Activated naive CD4-positive, alpha-beta T cell treated with Interleukin-2 at 50 U/mL for 16 hours (primary cell): ENCODE measurements around the gene OLFML1.
"Not testable (repeated sequence)": the region's sequence is repeated elsewhere in the genome, so short reads cannot be mapped to it uniquely, and the experiment has no call there.

Source experiments
- DNase-seq: peaks from one replicate; pipeline ENCODE4 v3.0.0-alpha.2; 2020

OLFML1 gene

DNA sequence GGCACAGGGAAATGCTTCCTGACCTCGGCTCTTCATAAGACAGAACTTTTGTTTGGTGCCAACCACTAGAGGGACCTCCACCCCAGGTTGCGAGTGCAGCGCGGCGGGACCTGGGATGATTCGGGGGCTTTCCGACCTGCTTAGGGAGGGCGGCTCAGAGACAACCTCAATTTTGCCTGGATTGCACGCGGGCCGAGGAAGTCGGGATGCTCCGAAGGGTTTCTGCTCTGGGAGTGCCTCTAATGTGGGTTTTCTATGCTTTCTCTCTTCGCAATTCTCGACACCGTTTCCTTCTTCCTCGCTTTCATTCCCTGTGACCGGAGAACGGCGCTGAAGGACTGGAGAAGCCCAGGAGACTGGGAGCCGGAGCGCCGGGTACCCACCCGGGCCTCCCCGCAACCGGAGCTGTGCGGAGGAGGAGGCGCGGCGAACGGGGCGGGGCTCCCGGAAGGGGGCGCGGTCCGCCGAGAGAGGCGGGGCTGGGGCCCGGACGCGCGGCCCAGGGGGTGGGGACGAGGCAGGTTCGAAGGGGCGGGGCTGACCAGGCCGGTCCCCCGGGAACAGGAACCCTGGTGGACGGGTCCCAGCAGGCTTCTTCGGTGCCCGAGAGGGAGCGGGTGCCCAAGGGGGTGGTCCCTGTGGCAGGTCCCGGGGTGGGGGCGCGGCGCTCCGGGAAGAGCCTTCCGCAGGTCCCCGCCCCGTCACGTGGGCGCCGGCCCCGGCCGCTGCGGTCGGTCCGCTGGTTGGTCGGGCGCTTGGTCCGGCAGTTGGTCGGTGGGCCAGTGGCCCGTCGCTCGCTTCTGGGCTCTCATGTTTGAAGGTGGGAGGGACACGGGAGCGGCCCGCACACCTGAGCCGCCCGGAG, 28.2 kb downstream of the OLFML1 start, which contains the start of gene PPFIBP2:
TSS of gene PPFIBP2 (plus strand) at position 766 of the 865 bp plus-strand sequence. CDS start 35,477 bp downstream, outside the sequence.
- DNase-seq, result peak; percentile 86

DNA sequence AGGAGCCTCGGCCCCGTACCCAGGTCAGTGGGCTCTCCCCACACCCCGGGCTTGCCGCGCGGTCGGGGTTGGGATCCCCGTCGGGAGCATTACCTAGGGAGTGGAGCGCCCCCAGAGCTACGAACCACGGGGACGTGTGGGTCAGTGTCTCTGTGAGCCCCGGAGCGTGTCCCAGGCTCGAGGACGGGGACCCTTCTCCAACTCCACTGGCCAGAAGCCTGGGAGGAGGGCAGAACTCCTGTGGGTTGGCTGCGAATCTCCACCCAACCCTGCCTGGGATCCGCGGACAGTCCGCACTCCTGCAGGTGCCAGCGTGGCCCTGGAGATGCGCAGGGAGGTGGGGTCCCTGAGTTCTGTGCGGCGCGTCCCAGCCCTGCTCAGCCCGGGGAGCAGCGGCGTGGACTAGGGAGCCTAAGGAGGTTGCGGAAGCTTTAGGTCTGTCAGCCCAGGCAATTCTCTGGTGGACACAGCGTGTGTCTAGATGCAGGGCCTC, 28.8 kb downstream of the OLFML1 start:
- DNase-seq, result no peak

DNA sequence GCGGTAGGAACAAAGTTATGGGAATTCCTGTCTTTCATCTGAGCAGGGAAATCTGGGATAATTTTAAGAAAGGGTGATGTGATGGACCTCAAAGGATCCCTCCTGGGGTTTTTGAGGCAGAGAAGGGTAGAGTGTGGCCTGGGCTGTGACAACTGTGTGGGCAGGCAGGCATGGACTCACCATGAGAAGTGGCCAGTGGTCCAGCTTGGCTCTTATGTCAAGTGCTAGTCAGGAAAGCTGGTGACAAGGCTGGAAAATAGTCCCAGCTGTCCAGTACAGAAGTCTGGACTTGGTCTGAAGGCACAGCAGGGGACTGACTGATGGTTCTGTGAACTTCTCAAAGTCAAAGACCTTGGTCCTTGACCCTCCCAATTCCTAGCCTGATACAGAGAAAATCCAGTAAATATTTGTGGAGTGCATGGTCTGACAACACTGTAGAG, 30.2 kb downstream of the OLFML1 start:
- DNase-seq, result no peak

DNA sequence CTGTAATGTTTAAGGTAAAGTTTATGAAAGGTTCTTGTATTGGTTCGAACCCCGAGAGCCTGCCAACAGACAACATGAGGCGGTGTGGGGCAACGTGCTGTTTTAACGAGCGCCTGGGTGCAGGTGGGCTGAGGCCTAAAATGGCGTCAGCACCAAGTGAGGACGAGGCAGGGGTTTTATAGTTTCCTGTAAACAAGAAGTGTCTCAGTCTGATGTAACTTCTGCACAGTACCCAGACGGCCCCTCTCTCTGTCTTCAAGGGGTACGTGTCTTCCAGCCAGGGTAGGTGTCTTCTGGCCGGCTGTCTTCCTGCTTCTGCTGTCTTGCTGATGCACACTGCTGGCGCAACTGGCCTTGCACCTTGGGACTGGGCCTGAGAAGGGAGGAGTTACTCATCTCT, 31.2 kb downstream of the OLFML1 start:
- DNase-seq, result no peak

DNA sequence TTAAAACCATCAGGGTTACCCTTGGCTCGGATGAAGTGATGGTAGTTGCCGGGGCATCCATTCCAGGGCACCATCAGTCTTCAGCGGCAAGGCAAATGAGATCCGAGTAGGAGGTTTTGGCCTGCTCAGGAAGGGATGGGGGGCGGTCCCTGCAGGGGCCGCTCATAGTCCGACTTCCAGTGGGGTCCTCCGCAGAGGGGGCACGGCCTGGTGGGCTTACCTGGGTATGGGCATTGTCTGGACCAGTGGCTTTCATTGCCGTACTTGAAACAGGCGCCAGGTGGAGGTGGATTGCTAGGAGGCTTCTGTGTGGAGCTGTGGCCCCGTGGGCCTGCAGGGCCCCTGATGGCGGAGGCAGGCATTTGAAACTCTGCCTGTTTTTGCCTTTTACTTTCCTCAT, 32.4 kb downstream of the OLFML1 start:
- DNase-seq, result not testable (repeated sequence)

DNA sequence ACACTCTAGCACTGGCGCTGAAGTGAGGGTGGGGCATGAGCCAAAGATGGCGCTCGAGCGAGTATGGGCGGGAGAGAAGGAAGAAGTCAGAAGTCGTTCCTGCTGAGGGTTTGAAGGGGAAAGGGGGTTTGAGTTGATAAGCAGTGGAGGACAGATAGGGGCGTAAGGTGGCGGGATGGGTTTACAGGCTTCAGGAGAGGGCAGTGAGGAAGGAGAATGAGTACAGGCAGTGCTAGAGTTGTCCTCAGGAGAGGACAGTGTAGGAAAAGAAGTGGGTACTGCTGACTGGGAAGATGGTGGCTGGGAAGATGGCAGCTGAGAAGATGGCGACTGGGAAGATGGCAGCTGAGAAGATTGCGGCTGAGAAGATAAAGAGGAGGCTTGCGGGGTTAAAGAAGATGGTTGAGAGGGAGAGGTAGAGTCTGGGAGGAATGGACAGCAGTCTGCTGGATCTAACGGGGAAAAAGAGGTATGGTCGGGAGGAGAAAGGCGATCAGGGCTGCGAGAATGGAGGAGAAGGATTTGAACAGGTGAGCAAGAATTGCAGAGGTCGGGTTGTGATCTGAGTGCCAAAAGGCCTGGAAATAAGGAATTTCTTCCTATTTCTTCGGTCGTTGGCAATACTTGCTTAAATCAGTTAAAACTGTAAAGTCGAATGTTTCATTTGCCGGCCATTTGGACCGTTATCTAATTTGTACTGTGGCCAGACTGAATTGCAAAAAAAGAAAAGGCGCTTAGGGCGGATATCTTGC, 33.7 kb downstream of the OLFML1 start:
- DNase-seq, result no peak

DNA sequence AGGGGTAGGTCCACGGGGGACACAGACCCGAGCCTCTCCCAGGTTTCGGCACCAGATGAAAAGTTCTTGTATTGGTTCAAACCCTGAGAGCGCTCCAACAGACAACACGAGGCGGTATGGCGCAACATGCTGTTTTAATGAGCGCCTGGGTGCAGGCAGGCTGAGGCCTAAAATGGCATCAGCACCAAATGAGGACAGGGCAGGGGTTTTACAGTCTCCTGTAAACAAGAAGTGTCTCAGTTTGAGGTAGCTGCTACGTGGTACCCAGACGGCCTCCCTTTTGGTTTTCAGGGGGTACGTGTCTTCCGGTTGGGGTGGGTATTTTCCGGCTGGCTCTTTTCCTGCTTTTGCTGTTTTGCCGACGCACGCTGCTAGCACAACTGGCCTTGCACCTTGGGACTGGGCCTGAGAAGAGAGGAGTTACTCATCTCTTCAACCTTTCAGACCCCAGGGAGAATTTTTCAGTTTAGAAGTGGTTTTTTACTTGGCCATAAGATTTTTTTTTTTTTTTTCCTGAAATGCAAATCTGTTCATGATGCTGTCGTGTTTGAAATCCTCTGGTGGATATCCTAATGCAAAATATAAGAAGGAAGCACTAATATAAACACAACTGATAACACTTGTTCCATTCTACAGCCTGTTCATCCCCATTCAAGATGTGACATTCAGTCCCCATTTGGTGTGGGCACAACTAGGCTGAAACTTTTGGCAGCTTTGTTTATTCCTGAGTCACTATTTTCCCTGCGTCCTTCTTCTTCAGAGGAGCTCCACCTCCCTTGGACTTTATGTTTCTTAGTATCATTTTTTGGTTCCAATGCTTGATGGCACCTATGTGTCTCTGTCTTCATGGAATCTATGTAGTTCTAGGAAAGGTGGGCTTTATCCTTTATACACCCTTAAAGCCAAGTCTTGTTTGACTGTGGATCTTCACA, 35.0 kb downstream of the OLFML1 start:
- no peak for DNase-seq

DNA sequence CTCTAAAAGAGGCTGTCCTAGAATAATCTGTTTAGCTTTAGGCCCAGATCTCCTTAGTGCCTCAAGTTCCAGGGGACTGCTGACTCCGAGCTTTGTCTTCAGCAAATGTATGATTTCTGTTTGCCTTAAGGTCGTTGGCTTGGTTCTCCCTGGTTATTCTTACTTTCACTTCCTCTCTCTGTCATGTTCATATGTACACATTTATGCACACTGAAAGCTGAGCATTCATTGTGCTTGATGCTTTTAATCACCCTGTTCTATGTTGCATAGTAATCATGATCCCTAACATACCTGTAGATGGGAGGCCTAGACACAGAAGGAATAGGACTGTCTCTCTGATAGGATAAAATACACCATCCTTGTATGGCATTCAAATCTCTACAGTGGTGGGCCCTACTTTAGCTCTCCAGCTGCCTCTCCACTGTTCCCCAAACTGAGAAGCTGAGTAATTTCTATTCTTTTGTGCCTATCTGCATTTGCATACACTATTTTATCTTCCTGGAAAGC, 35.7 kb downstream of the OLFML1 start:
- DNase-seq, result no peak

DNA sequence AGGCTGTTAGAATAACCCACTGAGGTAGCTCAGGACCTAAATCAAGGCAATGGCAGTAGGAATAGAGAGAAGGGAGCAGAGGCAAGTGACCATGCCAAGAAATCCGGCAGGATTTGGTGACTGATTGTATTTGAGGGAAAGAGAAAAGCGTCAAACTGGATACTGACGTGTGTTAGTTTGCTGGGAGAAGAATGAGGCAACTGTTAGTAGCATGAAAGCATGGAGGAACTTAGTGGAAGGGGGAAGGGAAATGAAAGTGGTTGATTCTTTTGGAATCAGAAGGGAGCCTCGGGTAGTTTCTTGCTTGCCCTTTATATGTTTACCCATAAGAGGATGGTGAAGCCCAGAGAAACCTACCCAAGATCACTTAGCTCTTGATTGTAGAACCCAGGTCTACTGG, 36.8 kb downstream of the OLFML1 start:
- no peak for DNase-seq

DNA sequence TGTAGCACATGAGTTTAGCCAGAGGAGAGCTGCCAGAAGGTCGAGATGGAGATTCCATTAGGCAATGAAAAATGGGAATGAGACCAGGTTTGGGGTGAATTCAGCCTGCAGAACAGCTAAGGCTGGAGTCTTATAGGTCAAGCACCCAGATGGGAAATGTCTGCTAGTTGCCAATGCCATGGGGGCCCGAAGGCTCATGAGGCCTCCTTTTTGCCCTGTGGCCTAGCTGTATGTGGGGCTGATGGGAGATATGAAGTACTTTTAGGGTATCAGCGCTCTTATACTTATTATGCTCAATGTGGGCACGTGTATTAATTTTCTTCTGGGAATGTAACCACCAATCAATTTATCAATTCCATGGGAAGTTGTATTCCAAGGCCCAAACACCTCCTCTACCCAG, 37.2 kb downstream of the OLFML1 start:
- DNase-seq, result no peak

DNA sequence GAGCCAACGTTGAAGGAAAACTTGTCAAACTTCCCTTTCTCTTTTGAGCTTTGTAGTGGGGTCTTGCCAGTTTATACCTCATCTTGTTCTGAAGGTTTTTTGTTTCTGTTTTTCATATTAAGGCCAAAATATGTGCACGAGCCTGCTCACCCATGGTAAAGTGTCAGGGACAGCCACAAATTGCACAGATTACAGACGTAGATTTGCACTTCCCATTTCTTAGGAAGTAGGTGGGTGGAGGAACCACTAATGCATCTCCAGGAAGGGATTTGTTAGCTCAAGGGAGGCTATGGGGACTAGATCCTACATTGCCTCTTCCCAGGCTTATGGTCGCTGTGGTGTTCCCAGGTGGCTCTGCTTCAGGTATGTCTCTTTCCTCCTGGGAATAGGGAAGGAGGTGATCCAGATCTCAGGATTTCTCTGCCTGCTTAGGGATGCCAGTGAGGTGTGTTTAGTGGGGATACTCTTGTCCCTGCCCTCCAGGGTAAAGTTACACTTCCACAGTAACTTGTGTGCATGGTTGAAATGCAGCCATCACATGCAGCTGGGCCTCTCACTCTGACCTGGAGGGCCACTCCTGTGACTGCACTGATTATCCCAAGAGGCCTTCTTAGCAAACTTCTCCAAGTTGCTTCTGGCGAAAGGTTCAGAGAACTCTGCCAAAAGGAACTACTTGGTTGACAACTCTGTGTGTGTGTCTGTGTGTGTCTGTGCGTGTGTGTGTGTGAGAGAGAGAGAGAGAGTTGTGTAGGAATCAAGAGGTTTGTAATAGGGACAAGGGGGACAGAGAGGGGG, 38.3 kb downstream of the OLFML1 start:
- DNase-seq, result no peak

DNA sequence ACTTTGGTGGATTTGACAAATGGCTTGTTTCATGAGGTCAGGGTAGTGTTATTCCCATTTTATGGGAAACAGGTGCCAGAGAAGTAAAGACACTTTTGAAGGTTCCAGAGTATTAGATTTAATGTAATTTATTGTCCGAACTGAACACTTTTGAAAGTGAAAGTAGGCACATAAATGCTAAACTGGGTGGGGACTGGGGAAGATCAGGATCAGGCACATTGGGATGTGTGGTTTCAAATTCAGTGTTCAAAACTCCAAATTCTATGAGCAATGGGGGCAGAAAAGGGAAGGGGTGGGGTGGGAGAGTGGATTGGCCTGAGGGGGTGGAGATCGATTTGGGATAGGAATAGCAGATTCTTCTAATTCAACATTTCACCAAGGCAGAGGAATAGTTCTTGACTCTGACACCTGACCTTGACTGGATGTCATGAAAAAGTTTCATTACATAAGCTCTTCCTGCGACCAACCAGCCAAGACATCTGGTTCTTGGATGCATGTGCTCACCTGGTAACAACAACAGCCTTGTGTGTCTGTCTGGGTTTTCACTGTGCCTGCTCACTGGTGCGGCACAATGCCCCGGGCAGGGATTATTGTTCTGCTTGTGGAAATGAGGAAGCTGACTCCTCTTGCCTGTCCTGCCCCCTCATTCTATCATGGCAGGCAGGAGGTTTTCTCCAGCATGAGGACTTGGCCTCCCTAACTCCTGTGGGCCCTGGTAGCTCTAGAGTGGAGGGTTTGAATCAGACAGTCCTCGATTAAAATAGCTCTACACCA, 39.3 kb downstream of the OLFML1 start:
- DNase-seq, result no peak

DNA sequence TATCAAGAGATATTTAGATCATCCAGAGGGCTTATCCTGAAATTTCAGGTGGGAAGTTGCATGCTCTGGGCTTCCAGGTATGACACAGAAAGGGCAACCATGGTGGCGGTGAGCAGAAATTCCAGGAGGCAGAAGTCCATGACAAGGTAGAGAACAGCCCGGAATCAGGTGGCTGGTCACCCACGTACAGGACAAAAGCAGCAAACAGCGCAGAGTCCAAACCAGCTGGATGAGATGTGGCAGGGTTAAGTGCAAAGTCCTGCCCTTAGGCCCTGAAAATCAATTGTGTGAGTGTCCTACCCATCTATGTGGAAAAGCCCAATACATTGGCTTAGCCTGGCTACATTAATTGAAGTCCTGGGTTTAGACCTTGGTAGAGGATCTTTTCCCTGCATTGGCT, 40.1 kb downstream of the OLFML1 start:
- no peak for DNase-seq

DNA sequence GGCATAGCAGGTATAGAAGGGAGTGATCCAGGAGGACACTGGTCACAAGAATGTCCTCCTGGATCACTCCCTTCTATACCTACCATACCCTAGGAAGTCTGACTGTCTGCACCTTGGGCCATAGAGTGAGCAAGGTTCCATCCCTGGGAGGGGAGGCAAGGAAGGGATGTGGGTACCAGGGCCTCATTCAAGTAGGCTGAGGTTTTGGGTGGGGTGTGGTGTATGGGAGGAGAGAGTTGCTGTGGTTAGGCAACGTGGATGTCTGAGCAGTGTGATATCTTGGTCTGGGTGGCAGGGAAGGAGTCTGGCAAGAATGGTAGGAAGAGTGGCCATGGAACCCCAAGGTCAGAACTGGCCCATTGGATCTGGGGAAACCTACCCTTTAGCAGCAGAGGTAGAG, 41.7 kb downstream of the OLFML1 start:
- peak; percentile 14 for DNase-seq

DNA sequence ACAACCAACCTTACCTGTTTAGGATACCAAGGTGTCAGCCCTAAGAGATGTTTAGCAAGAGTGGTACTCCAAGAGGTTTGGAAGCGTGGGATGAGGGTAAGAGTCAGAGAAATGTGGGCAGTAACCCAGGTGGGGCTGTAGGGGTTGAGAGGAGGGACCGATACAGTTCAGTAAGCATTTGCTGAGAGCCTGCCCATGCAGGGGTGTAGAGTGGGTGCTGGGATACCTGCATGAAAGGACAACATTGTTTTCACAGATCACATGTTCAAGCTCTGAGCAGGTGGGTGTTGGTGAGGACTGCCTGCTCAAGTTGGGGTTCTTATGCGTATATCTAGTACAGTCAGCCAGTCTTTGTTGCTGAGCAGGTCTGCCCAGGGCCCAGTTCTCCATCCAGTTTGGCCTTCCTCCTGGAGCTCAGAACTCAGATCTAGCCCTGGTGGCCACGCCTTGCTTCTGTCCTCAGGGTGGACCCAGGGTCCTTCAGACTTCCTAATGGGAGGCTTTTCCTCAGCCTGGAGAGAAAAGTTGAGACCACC, 43.3 kb downstream of the OLFML1 start:
- no peak for DNase-seq

DNA sequence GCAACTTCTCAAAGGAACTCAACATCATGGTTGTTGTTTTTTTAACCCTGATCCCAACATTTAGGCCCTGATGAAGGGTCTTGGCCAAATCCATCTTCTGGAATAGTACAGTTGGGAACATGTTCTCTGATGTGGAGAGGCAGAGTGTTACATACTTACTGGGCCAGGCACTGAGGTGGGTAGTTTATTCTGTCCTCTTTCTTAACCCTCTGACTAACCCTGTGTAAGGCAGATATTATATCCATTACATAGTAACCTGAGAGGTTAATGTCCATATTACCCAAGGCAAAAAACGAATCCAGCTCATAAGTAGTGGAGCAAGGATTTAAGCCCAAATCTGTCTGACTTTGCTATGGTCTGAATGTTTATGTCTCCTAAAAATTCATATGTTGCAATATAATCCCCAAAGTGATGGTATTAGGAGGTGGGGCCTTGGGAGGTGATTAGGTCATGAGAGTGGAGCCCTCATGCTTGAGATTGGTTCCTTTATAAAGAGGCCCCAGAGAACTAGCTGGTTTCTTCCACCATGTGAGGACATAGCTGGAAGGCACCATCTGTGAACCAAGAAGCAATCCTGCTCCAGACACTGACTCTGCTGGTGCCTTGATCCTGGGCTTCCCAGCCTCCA, 44.8 kb downstream of the OLFML1 start:
- no peak for DNase-seq

DNA sequence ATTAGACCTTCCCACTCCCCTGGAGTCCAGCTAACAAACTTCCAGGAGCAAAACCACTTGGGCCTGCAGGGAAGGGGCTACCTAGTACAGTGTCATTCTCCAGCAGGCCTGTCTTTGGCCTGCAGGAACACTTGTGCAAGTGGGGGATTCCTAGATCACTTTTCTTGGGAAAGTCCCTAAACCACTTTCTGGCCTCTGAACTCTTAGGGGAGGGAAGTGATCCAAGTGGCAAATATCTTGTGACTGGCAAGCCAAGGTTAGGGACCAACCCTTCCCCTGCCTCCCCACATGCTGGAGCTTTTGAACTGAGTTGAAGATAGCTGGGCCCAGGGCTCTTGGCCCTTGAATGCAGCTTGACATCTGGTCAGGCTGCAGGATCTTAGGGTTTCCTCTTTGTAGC, 45.7 kb downstream of the OLFML1 start:
- DNase-seq, result no peak

DNA sequence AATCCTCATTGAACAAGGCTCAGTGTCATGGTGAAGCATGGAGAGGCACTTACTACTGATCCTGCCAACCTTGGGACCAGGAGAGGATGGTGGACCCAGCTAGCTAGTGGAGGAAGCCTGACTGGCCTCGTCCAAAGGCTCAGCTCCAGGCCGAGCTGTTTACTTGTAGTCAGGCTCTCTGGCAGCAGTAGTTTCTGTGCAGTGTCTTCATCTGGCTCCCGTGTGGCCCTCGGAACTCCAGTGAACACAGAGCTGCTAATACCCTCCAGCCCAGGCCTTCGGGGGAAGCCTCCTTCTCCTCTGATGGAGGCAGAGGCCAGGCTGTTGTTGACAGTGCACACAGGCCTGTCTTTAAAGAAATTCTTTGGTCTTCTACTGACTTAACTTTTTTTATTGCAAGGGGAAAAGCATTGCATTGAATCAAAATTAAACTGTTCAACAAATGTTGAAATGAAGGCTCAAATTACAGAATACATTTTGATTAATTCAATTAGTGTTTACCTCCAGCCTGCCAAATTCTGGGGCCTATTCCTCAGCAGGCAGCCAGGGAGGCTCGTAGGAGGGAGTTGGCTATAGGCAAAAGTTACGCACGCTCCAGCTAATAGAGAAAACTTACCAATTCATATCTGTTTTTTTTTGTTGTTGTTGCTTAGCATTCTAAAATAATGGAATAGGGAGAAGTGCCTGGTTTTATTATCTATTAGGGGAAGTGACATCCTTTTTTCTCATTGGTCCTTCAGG, 47.3 kb downstream of the OLFML1 start:
- no peak for DNase-seq
